ENCODE results near the gene RAB8B. TPM values are rescaled to one million over a fixed set of nuclear protein-coding genes. Genes with fewer than 3 reads are reported as not detected.
"Not testable (repeated sequence)": the region's sequence is repeated elsewhere in the genome, so short reads cannot be mapped to it uniquely, and the experiment has no call there.

RAB8B gene
- total RNA-seq, 1 experiment from 2014 or later = 8.5 TPM

- Histone ChIP-seq H3K36me3 (ENCODE audit: low read depth, low read length) (no peaks in the 10 kb centered on the region), H3K79me2 (ENCODE audit: low read length) (peaks cover 11% of the 10 kb centered on the region), H3F3A (ENCODE audit: low read length, unreplicated experiment) (no peaks in the 10 kb centered on the region), H3K27ac (ENCODE audit: low read length) (no peak overlapping the region), H4K20me1 (ENCODE audit: low read length) (no peaks in the 10 kb centered on the region), H3K4me3 (ENCODE audit: low read length) (no peak overlapping the region), H3K9me2 (replicated peaks; ENCODE audit: low read length) (no peaks in the 10 kb centered on the region), H3K4me1 (ENCODE audit: insufficient read depth, low read length) (peaks cover 30% of the 10 kb centered on the region; the same call in 1 of the 2 replicates), H3K4me2 (ENCODE audit: low read length) (no peak overlapping the region), H3K9ac (ENCODE audit: low read length) (no peak overlapping the region), H2AFZ (ENCODE audit: low read length) (no peak overlapping the region), H3K9me3 (ENCODE audit: low read length) (no peaks in the 10 kb centered on the region), H3K27me3 (ENCODE audit: low read length) (no peaks in the 10 kb centered on the region)
- intact Hi-C loops (cut with micrococcal nuclease) = no loop called here
- ATAC-seq (no peak), DNase-seq (no peak)
- CTCF ChIA-PET = no interaction called here
- POLR2A ChIA-PET (ENCODE audit: unreplicated experiment) = no interaction called here
- TF ChIP-seq EZH2phosphoT487 (IDR thresholded peaks at IDR 0.05; ENCODE audit: borderline replicate concordance, low read length) (no peak), CTCF (conservative IDR thresholded peaks at IDR 0.05; ENCODE audit: low read depth, low read length) (no peak), EZH2 (IDR thresholded peaks at IDR 0.05; ENCODE audit: low read length, unreplicated experiment) (no peak)
- no TSS peak for BruUV-seq (replicated peaks)
These were observed 16.7 kb downstream of the RAB8B start for GRCh38 chr15:63206079-63206478.

DNA sequence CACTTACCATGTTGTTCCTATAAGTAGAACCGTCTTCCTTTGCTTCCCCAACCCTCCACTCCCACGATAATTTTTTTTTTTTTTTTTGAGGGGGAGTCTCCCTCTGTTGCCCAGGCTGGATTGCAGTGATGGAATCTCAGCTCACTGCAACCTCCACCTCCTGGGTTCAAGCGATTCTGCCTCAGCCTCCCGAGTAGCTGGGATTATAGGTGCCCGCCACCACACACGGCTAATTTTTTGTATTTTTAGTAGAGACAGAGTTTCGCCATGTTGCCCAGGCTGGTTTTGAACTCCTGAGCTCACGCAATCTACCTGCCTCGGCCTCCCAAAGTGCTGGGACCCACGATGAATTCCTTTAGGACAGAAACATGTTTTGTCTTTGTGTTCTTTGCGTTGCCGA lies 19.4 kb downstream of the RAB8B start:
- H3F3A ChIP-seq (ENCODE audit: low read length, unreplicated experiment); H3K36me3 ChIP-seq (ENCODE audit: low read depth, low read length); H3K9ac ChIP-seq (ENCODE audit: low read length); H3K27me3 ChIP-seq (ENCODE audit: low read length); H4K20me1 ChIP-seq (ENCODE audit: low read length); ATAC-seq; H2AFZ ChIP-seq (ENCODE audit: low read length); H3K4me2 ChIP-seq (ENCODE audit: low read length); H3K4me3 ChIP-seq (ENCODE audit: low read length); BruUV-seq (replicated peaks); H3K9me3 ChIP-seq (ENCODE audit: low read length); CTCF ChIA-PET; DNase-seq; intact Hi-C loops (cut with micrococcal nuclease); H3K27ac ChIP-seq (ENCODE audit: low read length); POLR2A ChIA-PET (ENCODE audit: unreplicated experiment); H3K9me2 ChIP-seq (replicated peaks; ENCODE audit: low read length): not testable (repeated sequence)
- H3K4me1 ChIP-seq (ENCODE audit: insufficient read depth, low read length) = peaks cover 30% of the 10 kb centered on the region
- H3K79me2 ChIP-seq (ENCODE audit: low read length) = peaks cover 19% of the 10 kb centered on the region; the same call in 1 of the 2 replicates

GRCh38 chr15:63210151-63211091 lies 21.0 kb downstream of the RAB8B start:
- Histone ChIP-seq H4K20me1 (ENCODE audit: low read length) (no peaks in the 10 kb centered on the region), H3K4me3 (ENCODE audit: low read length) (no peak overlapping the region), H3K9me2 (replicated peaks; ENCODE audit: low read length) (no peaks in the 10 kb centered on the region), H3K79me2 (ENCODE audit: low read length) (peaks cover 19% of the 10 kb centered on the region; the same call in 1 of the 2 replicates), H3K9ac (ENCODE audit: low read length) (no peak overlapping the region), H3K4me2 (ENCODE audit: low read length) (no peak overlapping the region), H3K27me3 (ENCODE audit: low read length) (no peaks in the 10 kb centered on the region), H3K9me3 (ENCODE audit: low read length) (no peaks in the 10 kb centered on the region), H3K27ac (ENCODE audit: low read length) (no peak overlapping the region), H3K4me1 (ENCODE audit: insufficient read depth, low read length) (peaks cover 28% of the 10 kb centered on the region), H2AFZ (ENCODE audit: low read length) (no peak overlapping the region), H3K36me3 (ENCODE audit: low read depth, low read length) (no peaks in the 10 kb centered on the region), H3F3A (ENCODE audit: low read length, unreplicated experiment) (no peaks in the 10 kb centered on the region)
- no TSS peak for BruUV-seq (replicated peaks)
- ChIA-PET POLR2A (ENCODE audit: unreplicated experiment) (interaction anchor here (0.6 kb wide), 1 partner anchor 18 kb away, joined by 3 read pairs; no protein-coding TSS in a partner anchor), CTCF (no interaction called here)
- TF ChIP-seq EZH2phosphoT487 (IDR thresholded peaks at IDR 0.05; ENCODE audit: borderline replicate concordance, low read length) = no peak
- no peak for TF ChIP-seq CTCF (conservative IDR thresholded peaks at IDR 0.05; ENCODE audit: low read depth, low read length)
- TF ChIP-seq EZH2 (IDR thresholded peaks at IDR 0.05; ENCODE audit: low read length, unreplicated experiment) = no peak
- DNase-seq (no peak), ATAC-seq (no peak)
- intact Hi-C loops (cut with micrococcal nuclease) = no loop called here
